Neural cell (in vitro differentiated cells): ENCODE results near the gene GJE1. TPM values are rescaled to one million over a fixed set of nuclear protein-coding genes. Genes with fewer than 3 reads are reported as not detected.

Source experiments
- H2AFZ ChIP-seq: fragments of 200-600, 300-800 bp; sonication (generic), shearing (Covaris generic); 2 replicates; pipeline ENCODE4 v1.6.0; 2014; ENCODE audit warnings: low read depth, mild to moderate bottlenecking, antibody characterized with exemption, low read length, moderate library complexity
- H3F3A ChIP-seq: fragments of 200-600 bp; shearing (Covaris generic); 2 replicates; pipeline ENCODE4 v1.6.1; 2016; ENCODE audit warnings: mild to moderate bottlenecking, moderate library complexity, mixed read lengths, antibody characterized with exemption, low read length; ENCODE audit not compliant: insufficient read depth, poor library complexity, severe bottlenecking
- H3K27ac ChIP-seq: fragments of 200-600, 300-800 bp; sonication (generic), shearing (Covaris generic); 2 replicates; pipeline ENCODE4 v1.5.1; 2014; ENCODE audit warnings: mild to moderate bottlenecking, low read length, moderate library complexity
- H3K27me3 ChIP-seq: fragments of 300-800, 200-600 bp; sonication (generic), shearing (Covaris generic); 2 replicates; pipeline ENCODE4 v1.6.0; 2014; ENCODE audit warnings: mild to moderate bottlenecking, low read depth, low read length, moderate library complexity; ENCODE audit not compliant: insufficient read depth
- H3K36me3 ChIP-seq: fragments of 300-800, 200-600 bp; sonication (generic), shearing (Covaris generic); 2 replicates; pipeline ENCODE4 v1.5.1; 2014; ENCODE audit warnings: mild to moderate bottlenecking, antibody characterized with exemption, low read length, moderate library complexity; ENCODE audit not compliant: insufficient read depth
- H3K4me2 ChIP-seq: fragments of 300-800, 200-600 bp; sonication (generic), shearing (Covaris generic); 2 replicates; pipeline ENCODE4 v1.6.0; 2014; ENCODE audit warnings: mild to moderate bottlenecking, low read length
- H3K4me3 ChIP-seq: fragments of 300-800, 200-600 bp; sonication (generic), shearing (Covaris generic); 2 replicates; pipeline ENCODE4 v1.5.1; 2014; ENCODE audit warnings: mild to moderate bottlenecking, low read length, moderate library complexity
- H3K79me2 ChIP-seq: fragments of 200-600 bp; shearing (Covaris generic); replicated peaks from 2 replicates; pipeline ENCODE4 v1.6.0; 2014; ENCODE audit warnings: mild to moderate bottlenecking, low read length, moderate library complexity; ENCODE audit not compliant: insufficient read depth
- H3K9ac ChIP-seq: fragments of 300-800, 200-600 bp; sonication (generic), shearing (Covaris generic); 2 replicates; pipeline ENCODE4 v1.6.1; 2016; ENCODE audit warnings: mild to moderate bottlenecking, low read length, mixed read lengths
- H3K9me2 ChIP-seq: fragments of 200-600 bp; shearing (Covaris generic); 2 replicates; pipeline ENCODE4 v1.6.1; 2016; ENCODE audit warnings: mild to moderate bottlenecking, low read length, mixed read lengths; ENCODE audit not compliant: insufficient read depth
- H3K9me3 ChIP-seq: fragments of 200-600, 300-800 bp; sonication (generic), shearing (Covaris generic); 2 replicates; pipeline ENCODE4 v1.6.1; 2016; ENCODE audit warnings: mild to moderate bottlenecking, mixed run types, low read length, moderate library complexity, mixed read lengths
- H4K20me1 ChIP-seq: fragments of 200-600 bp; shearing (Covaris generic); 2 replicates; pipeline ENCODE4 v1.6.1; 2016; ENCODE audit warnings: mild to moderate bottlenecking, mixed run types; ENCODE audit not compliant: insufficient read depth
- CTCF ChIP-seq: fragments of 450-650 bp; IDR thresholded peaks from 2 replicates; pipeline ENCODE4 v1.5.1; 2014; ENCODE audit warnings: antibody characterized with exemption, mild to moderate bottlenecking, moderate library complexity; ENCODE audit not compliant: poor library complexity, severe bottlenecking
- EP300 ChIP-seq: fragments of 450-650 bp; conservative IDR thresholded peaks from 2 replicates; pipeline ENCODE4 v1.6.1; 2014; ENCODE audit warnings: antibody characterized with exemption, mild to moderate bottlenecking, moderate library complexity; ENCODE audit not compliant: poor library complexity, severe bottlenecking
- EZH2 ChIP-seq: fragments of 200-600, 300-800 bp; shearing (Covaris generic), sonication (generic); IDR thresholded peaks from 2 replicates; pipeline ENCODE4 v1.6.1; 2014; ENCODE audit warnings: antibody characterized with exemption, low read length, borderline replicate concordance, mild to moderate bottlenecking; ENCODE audit not compliant: insufficient read depth, poor library complexity, severe bottlenecking
- MXI1 ChIP-seq: fragments of 450-650 bp; conservative IDR thresholded peaks from 2 replicates; pipeline ENCODE4 v1.6.1; 2014; ENCODE audit warnings: antibody characterized with exemption, mild to moderate bottlenecking; ENCODE audit not compliant: poor library complexity, severe bottlenecking
- POLR2AphosphoS5 ChIP-seq: IDR thresholded peaks from 2 replicates; pipeline ENCODE4 v1.6.1; 2012
- RAD21 ChIP-seq: fragments of 450-650 bp; conservative IDR thresholded peaks from 2 replicates; pipeline ENCODE4 v1.6.1; 2014; ENCODE audit warnings: antibody characterized with exemption, mild to moderate bottlenecking, moderate library complexity
- SMC3 ChIP-seq: fragments of 450-650 bp; conservative IDR thresholded peaks from 2 replicates; pipeline ENCODE4 v1.6.1; 2014; ENCODE audit warnings: antibody characterized with exemption, mild to moderate bottlenecking, moderate library complexity; ENCODE audit not compliant: poor library complexity
- TAF1 ChIP-seq: IDR thresholded peaks from 2 replicates; pipeline ENCODE4 v1.6.1; 2012; ENCODE audit warnings: low read depth
- polyA plus RNA-seq: library from polyadenylated mRNA; depleted of rRNA; stranded (reverse); fragments of >200 nt; gene quantifications from 2 replicates; pipeline ENCODE4 v1.2.3, GENCODE V29; 2014
- TF ChIP-seq, protein P1 (sequence below): IDR thresholded peaks from 2 replicates; pipeline ENCODE4 v1.6.1; 2012; ENCODE audit warnings: borderline replicate concordance

The GJE1 gene
- polyA plus RNA-seq, 1 donor from 2014 or later: not detected

- no peaks in the 10 kb centered on the region for H3F3A ChIP-seq
Observed at GRCh38 chr6:142167486-142167885, 34.8 kb downstream of the GJE1 start.

DNA sequence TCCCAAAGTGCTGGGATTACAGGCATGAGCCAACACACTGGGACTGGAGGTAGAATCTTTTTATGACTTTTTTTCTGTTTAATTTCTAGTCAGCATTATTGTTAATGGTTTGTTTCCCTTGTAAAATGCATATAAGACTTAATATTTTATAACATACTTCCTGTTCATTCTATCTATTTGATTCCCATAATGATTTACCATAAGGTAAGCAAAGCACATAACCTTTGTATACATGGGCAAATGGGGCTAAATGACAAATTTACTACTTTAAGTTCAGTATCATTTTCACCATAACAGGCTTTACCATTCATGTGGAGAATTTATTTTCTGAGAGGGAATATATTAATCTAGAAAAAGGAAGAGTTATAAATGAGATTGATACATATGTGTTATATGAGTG is 38.6 kb downstream of the GJE1 start:
- H3K27me3 ChIP-seq: no peaks in the 10 kb centered on the region
- no peaks in the 10 kb centered on the region for H3K9me2 ChIP-seq
- no peak overlapping the region for H3K4me3 ChIP-seq
- no peaks in the 10 kb centered on the region for H4K20me1 ChIP-seq
- H3K27ac ChIP-seq: no peak overlapping the region
- no peak for TF ChIP-seq MXI1
- TF ChIP-seq EP300: no peak
- TF ChIP-seq POLR2AphosphoS5: no peak
- TF ChIP-seq SMC3: no peak
- TF ChIP-seq EZH2: no peak
- TF ChIP-seq RAD21: no peak
- TF ChIP-seq TAF1: no peak
- TF ChIP-seq, protein P1, sequence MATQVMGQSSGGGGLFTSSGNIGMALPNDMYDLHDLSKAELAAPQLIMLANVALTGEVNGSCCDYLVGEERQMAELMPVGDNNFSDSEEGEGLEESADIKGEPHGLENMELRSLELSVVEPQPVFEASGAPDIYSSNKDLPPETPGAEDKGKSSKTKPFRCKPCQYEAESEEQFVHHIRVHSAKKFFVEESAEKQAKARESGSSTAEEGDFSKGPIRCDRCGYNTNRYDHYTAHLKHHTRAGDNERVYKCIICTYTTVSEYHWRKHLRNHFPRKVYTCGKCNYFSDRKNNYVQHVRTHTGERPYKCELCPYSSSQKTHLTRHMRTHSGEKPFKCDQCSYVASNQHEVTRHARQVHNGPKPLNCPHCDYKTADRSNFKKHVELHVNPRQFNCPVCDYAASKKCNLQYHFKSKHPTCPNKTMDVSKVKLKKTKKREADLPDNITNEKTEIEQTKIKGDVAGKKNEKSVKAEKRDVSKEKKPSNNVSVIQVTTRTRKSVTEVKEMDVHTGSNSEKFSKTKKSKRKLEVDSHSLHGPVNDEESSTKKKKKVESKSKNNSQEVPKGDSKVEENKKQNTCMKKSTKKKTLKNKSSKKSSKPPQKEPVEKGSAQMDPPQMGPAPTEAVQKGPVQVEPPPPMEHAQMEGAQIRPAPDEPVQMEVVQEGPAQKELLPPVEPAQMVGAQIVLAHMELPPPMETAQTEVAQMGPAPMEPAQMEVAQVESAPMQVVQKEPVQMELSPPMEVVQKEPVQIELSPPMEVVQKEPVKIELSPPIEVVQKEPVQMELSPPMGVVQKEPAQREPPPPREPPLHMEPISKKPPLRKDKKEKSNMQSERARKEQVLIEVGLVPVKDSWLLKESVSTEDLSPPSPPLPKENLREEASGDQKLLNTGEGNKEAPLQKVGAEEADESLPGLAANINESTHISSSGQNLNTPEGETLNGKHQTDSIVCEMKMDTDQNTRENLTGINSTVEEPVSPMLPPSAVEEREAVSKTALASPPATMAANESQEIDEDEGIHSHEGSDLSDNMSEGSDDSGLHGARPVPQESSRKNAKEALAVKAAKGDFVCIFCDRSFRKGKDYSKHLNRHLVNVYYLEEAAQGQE: no peak
- H3K9me3 ChIP-seq: no peaks in the 10 kb centered on the region
- no peak overlapping the region for H3K4me2 ChIP-seq
- H3F3A ChIP-seq: no peaks in the 10 kb centered on the region
- H3K79me2 ChIP-seq: no peaks in the 10 kb centered on the region
- H2AFZ ChIP-seq: no peak overlapping the region
- no peak overlapping the region for H3K9ac ChIP-seq
- H3K36me3 ChIP-seq: no peaks in the 10 kb centered on the region

More at GRCh38 chr6:142167486-142167885, 34.8 kb downstream of the GJE1 start:
- Histone ChIP-seq H3K79me2 (peaks cover 17% of the 10 kb centered on the region), H3K9me3 (no peaks in the 10 kb centered on the region), H3K36me3 (no peaks in the 10 kb centered on the region), H3K9me2 (no peaks in the 10 kb centered on the region), H3K4me2 (no peak overlapping the region), H3K27me3 (no peaks in the 10 kb centered on the region), H2AFZ (no peak overlapping the region), H3K4me3 (no peak overlapping the region), H3K27ac (no peak overlapping the region), H3K9ac (no peak overlapping the region), H4K20me1 (no peaks in the 10 kb centered on the region)
- TF ChIP-seq TAF1 (no peak), EP300 (no peak), MXI1 (no peak), CTCF (no peak), SMC3 (no peak), EZH2 (no peak), POLR2AphosphoS5 (no peak), RAD21 (no peak)
- TF ChIP-seq, protein P1: no peak
